Thymus (tissue), 11 donors: ENCODE results near the gene ETHE1. TPM values are rescaled to one million over a fixed set of nuclear protein-coding genes. Genes with fewer than 3 reads are reported as not detected.

Source experiments
- DNase-seq, 9 donors: peaks; one replicate each; pipeline ENCODE4 v3.0.0-alpha.2; 2013; ENCODE audit warnings: low spot score in 9 of 9, low read depth in 6 of 9, missing footprints in 1 of 9
- H3K27ac ChIP-seq, 2 donors: one replicate each; pipeline ENCODE4 v1.5.1; 2013; ENCODE audit warnings: control low read depth in 1 of 2, low read depth in 1 of 2, low read length in 1 of 2, mild to moderate bottlenecking in 1 of 2, moderate library complexity in 1 of 2
- H3K27me3 ChIP-seq, 2 donors: one replicate each; pipeline ENCODE4 v1.5.1; 2013; ENCODE audit warnings: low read length in 1 of 2; ENCODE audit not compliant: control insufficient read depth in 2 of 2, insufficient read depth in 1 of 2
- H3K36me3 ChIP-seq, 2 donors: one replicate each; pipeline ENCODE4 v1.5.1; 2013; ENCODE audit warnings: low read length in 1 of 2, mild to moderate bottlenecking in 1 of 2, moderate library complexity in 1 of 2; ENCODE audit not compliant: control insufficient read depth in 2 of 2, insufficient read depth in 2 of 2
- H3K4me1 ChIP-seq, 2 donors: one replicate each; pipeline ENCODE4 v1.5.1; 2013; ENCODE audit warnings: low read length in 2 of 2; ENCODE audit not compliant: control insufficient read depth in 2 of 2, insufficient read depth in 2 of 2
- H3K4me3 ChIP-seq, 2 donors: one replicate each; pipeline ENCODE4 v1.5.1; 2013; ENCODE audit warnings: low read length in 2 of 2, control low read depth in 1 of 2, mild to moderate bottlenecking in 1 of 2
- H3K9me3 ChIP-seq, 2 donors: one replicate each; pipeline ENCODE4 v1.5.1; 2013; ENCODE audit warnings: low read length in 1 of 2, mild to moderate bottlenecking in 1 of 2; ENCODE audit not compliant: control insufficient read depth in 2 of 2, insufficient read depth in 1 of 2
- WGBS: extraction: QIAGEN DNeasy Blood & Tissue Kit; methylation state at CpG from one replicate; pipeline ENCODE4 v1.1.7; 2013; 5-methylcytosine and 5-hydroxymethylcytosine counted together
- polyA plus RNA-seq: library from polyadenylated mRNA; stranded (reverse); fragments of 200-250 nt; gene quantifications from one replicate; pipeline ENCODE4 v1.2.3, GENCODE V29; 2013
- total RNA-seq: library from RNA; stranded (reverse); fragments of 120-200 nt; gene quantifications from one replicate; pipeline ENCODE4 v1.2.4, GENCODE V29; 2013
- donor health status: healthy.

The ETHE1 gene
- total and polyA plus RNA-seq, 2 donors: 32.3 to 44.8 TPM

- WGBS: 91% methylated on average over 5 of the region's 5 CpGs
- peak overlapping the region; percentile 40 to 64 for H3K27ac ChIP-seq
- H3K4me1 ChIP-seq: peaks cover 7 to 23% of the 10 kb centered on the region in 2 donors
- DNase-seq: no peak
- H3K27me3 ChIP-seq: no peaks in the 10 kb centered on the region
- H3K36me3 ChIP-seq: peaks cover 4 to 17% of the 10 kb centered on the region in 2 donors
- no peaks in the 10 kb centered on the region for H3K9me3 ChIP-seq
- H3K4me3 ChIP-seq: no peak overlapping the region
Observed at GRCh38 chr19:43569657-43570056, 42.7 kb upstream of the ETHE1 start.

- Histone ChIP-seq H3K36me3 (peaks cover 3 to 15% of the 10 kb centered on the region in 2 donors), H3K27ac (no peak overlapping the region), H3K9me3 (peaks cover 0 to 3% of the 10 kb centered on the region in 2 donors), H3K4me3 (no peak overlapping the region), H3K27me3 (no peaks in the 10 kb centered on the region), H3K4me1 (peaks cover 24 to 42% of the 10 kb centered on the region in 2 donors)
- 39% methylated on average over 9 of the region's 9 CpGs for WGBS
- DNase-seq: no peak
Observed at GRCh38 chr19:43564800-43565199, 37.8 kb upstream of the ETHE1 start.

DNA sequence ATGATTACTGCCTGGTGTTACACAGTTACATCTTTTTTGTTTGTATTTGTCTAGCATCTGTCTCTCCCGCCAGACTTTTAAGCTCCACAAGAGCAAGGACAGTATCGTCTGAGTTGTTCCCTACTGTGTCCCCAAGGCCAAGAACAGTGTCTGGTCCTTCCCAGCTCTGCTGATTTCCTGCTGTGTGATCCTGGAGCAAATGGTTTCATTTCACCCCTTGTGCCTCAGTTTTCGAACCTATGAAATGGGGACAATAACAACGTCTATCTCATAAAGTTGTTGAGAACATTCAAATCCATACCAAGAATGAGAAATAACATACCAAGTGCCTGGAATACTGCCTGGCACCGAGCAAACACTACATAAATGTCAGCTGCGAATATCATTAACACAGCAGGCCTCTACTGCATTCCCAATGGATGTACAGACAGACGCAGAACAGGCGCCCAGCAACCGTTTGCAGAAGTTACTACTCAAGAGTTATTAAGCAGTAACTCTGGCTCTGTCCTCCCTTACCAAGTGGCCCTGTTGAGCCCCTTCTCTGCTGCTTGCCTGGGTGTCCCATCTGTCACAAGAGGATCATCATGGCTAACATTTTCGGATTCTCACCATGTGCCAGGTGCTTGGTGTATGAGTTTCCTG lies 36.9 kb upstream of the ETHE1 start:
- H3K27me3 ChIP-seq: no peaks in the 10 kb centered on the region
- H3K4me3 ChIP-seq: no peak overlapping the region
- peak overlapping the region; percentile 95 to 98 for H3K27ac ChIP-seq
- peak in 1 of 9 donors; percentile 31 for DNase-seq
- H3K9me3 ChIP-seq: peaks cover 0 to 3% of the 10 kb centered on the region in 2 donors
- H3K36me3 ChIP-seq: peaks cover 3 to 17% of the 10 kb centered on the region in 2 donors
- peaks cover 24 to 42% of the 10 kb centered on the region in 2 donors for H3K4me1 ChIP-seq
- WGBS: 96% methylated on average over 10 of the region's 10 CpGs

DNA sequence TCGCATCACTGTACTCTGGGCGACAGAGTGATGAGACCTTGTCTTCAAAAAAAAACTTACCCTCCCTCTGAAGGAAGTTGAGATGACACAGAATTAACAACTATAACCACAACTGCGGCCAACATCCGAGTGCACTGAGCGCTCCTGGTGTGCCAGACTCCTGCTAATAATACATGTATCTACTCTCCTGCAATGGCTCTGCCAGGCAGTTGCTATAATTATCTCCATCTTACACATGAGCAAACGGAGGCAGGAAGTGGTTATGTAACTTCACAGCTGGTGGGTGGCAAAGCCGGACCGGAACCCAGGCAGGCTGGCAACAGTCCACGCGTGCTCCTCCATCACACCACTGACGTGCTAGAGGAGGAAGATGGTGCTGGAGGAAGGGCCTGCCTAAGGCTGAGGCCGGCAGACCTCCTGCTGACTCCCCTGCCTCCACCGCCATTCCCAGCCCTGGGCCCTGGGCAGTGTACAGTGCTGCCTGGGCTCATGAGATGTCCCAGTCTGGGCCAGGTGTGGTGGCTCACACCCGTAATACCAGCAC lies 35.8 kb upstream of the ETHE1 start:
- H3K4me1 ChIP-seq: peaks cover 24 to 42% of the 10 kb centered on the region in 2 donors
- H3K27me3 ChIP-seq: no peaks in the 10 kb centered on the region
- peaks cover 6 to 17% of the 10 kb centered on the region in 2 donors for H3K36me3 ChIP-seq
- H3K27ac ChIP-seq: peak overlapping the region; percentile 95 to 98
- WGBS: 9% methylated on average over 14 of the region's 14 CpGs
- DNase-seq: peak; percentile 48 to 91 (median 71)
- peaks cover 0 to 3% of the 10 kb centered on the region in 2 donors for H3K9me3 ChIP-seq
- H3K4me3 ChIP-seq: peak overlapping the region; percentile 2 to 17

- 42% methylated on average over 6 of the region's 6 CpGs for WGBS
- Histone ChIP-seq H3K27ac (peak overlapping the region; percentile 95 to 98), H3K9me3 (peaks cover 0 to 3% of the 10 kb centered on the region in 2 donors)
Observed at GRCh38 chr19:43562226-43562697, 35.3 kb upstream of the ETHE1 start.

GRCh38 chr19:43561139-43561970 lies 34.4 kb upstream of the ETHE1 start:
- Histone ChIP-seq H3K36me3 (peaks cover 6 to 21% of the 10 kb centered on the region in 2 donors), H3K4me1 (peaks cover 24 to 42% of the 10 kb centered on the region in 2 donors), H3K9me3 (peaks cover 0 to 3% of the 10 kb centered on the region in 2 donors), H3K27ac (peak overlapping the region in 1 of 2 donors; percentile 37), H3K27me3 (no peaks in the 10 kb centered on the region), H3K4me3 (no peak overlapping the region)
- 94% methylated on average over 12 of the region's 12 CpGs for WGBS
- DNase-seq: no peak

More at GRCh38 chr19:43562226-43562697, 35.3 kb upstream of the ETHE1 start:
- no peaks in the 10 kb centered on the region for H3K27me3 ChIP-seq
- H3K4me1 ChIP-seq: peaks cover 24 to 42% of the 10 kb centered on the region in 2 donors
- H3K4me3 ChIP-seq: peak overlapping the region; percentile 2 to 17
- peaks cover 6 to 20% of the 10 kb centered on the region in 2 donors for H3K36me3 ChIP-seq
- DNase-seq: peak in 1 of 9 donors; percentile 46

DNA sequence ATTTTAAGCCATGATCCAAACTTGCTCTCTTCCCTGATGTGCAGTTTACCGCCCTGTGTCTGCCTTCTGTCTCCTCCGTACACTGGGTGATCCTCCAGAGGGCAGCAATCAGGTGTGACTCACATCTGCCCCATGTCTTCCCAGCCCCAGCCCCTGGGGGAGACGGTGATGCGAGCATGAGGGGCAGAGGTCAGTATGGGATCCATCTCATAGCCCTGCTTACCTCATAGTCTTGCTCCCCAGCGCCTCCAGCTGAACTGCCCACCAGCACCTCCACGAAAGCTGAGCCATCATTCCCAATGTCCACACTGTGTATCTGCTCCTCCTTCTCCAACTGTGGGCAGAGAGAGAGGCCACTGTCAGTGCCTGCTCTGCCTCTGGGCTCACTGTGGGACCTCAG lies 33.7 kb upstream of the ETHE1 start:
- H3K4me3 ChIP-seq: no peak overlapping the region
- peaks cover 0 to 5% of the 10 kb centered on the region in 2 donors for H3K9me3 ChIP-seq
- H3K27ac ChIP-seq: peak overlapping the region in 1 of 2 donors; percentile 37
- no peaks in the 10 kb centered on the region for H3K27me3 ChIP-seq
- peak in 1 of 9 donors; percentile 41 for DNase-seq
- peaks cover 10 to 21% of the 10 kb centered on the region in 2 donors for H3K36me3 ChIP-seq
- peaks cover 24 to 42% of the 10 kb centered on the region in 2 donors for H3K4me1 ChIP-seq
- 95% methylated on average over 6 of the region's 6 CpGs for WGBS

GRCh38 chr19:43555185-43555770 lies 28.3 kb upstream of the ETHE1 start:
- peak; percentile 56 to 93 (median 81) for DNase-seq
- no peak overlapping the region for H3K4me3 ChIP-seq
- H3K27me3 ChIP-seq: no peaks in the 10 kb centered on the region
- no peak overlapping the region for H3K27ac ChIP-seq
- H3K36me3 ChIP-seq: peaks cover 53 to 59% of the 10 kb centered on the region in 2 donors
- peaks cover 0 to 8% of the 10 kb centered on the region in 2 donors for H3K9me3 ChIP-seq
- peaks cover 0 to 2% of the 10 kb centered on the region in 2 donors for H3K4me1 ChIP-seq
- 55% methylated on average over 8 of the region's 8 CpGs for WGBS
